GM13976 (cell line): Measurements from ENCODE around the gene CAMK1D.

ENCODE experiments used
- DNase-seq: peaks from one replicate; pipeline ENCODE4 v3.0.0; 2012; ENCODE audit warnings: low spot score
- CTCF ChIP-seq: IDR thresholded peaks from 2 replicates; pipeline ENCODE4 v1.5.1; 2012; ENCODE audit warnings: borderline replicate concordance, mild to moderate bottlenecking; ENCODE audit not compliant: insufficient read depth; ENCODE audit errors: extremely low read depth, missing control alignments, control extremely low read depth
- in situ Hi-C: fragments of 300-500 bp; cut with MboI; formaldehyde crosslinking; loops from one replicate; pipeline ENCODE4 v1.12.0; 2022; ENCODE audit warnings: low sequenced_read_pairs, mixed read lengths, inconsistent platforms; ENCODE audit not compliant: unreplicated experiment

Gene CAMK1D

GRCh38 chr10:12414278-12414989 is 65.1 kb downstream of the CAMK1D start:
- in situ Hi-C loops, result no loop called here
- no peak for TF ChIP-seq CTCF

DNA sequence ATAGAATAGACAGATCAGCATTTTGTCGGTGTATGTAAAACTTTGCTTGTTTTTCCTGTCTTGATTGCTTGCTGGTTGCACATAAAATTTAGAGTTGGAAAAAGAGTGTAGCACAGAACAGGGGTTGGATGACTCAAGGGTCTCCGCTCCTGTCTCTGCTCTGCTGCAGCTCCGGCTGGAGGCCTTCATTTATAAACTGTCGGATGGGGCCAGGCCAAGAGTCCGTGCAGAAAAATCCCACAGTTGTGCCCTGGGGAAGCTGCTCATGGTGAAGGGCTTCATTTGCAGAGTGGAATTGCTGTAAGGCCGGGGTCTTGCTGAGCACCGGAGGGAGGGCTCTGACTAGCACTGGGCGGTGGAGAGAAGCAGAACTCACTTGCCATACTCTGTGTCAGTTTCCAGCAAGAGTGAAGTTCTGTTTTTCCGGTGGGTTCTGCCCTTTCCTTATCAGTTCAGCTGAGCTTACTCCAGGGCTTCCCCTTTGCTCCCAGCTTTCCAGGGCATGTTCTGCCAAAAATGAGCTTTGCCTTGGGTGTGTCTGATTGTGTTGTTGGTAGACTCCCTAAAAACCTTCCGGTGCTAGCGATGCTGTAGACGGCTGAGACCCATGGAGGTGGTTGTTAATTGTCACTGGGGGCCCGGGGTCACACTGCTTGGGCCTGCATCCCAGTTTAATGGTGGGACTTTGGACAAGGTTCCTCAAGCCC is 67.2 kb downstream of the CAMK1D start:
- no peak for DNase-seq
- in situ Hi-C loops, result no loop called here
- TF ChIP-seq CTCF, result no peak

More at GRCh38 chr10:12414278-12414989, 65.1 kb downstream of the CAMK1D start:
- no peak for DNase-seq

DNA sequence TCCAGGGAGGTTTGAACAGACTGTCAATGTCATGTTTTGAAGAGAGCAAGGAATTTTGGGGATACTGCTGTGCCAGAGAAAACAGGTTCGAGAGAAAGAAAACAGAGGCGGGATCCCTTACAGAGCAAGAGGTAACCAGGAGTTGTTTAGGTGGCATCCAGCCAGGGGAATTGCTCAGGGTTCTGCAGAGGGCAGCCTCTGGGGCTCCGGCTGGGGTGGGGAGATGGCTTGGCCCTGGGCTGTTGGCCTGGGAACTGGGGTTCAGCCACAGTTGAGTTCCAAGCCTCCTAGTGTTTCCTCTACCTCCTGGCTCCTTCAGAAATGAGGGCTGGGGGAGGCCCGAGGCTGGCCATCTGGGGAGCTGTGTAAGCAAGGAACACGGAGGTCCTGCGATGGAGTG is 68.0 kb downstream of the CAMK1D start:
- DNase-seq, result no peak
- no peak for TF ChIP-seq CTCF
- in situ Hi-C loops, result no loop called here

GRCh38 chr10:12418000-12418399 is 68.7 kb downstream of the CAMK1D start:
- in situ Hi-C loops, result no loop called here
- TF ChIP-seq CTCF, result no peak
- no peak for DNase-seq

DNA sequence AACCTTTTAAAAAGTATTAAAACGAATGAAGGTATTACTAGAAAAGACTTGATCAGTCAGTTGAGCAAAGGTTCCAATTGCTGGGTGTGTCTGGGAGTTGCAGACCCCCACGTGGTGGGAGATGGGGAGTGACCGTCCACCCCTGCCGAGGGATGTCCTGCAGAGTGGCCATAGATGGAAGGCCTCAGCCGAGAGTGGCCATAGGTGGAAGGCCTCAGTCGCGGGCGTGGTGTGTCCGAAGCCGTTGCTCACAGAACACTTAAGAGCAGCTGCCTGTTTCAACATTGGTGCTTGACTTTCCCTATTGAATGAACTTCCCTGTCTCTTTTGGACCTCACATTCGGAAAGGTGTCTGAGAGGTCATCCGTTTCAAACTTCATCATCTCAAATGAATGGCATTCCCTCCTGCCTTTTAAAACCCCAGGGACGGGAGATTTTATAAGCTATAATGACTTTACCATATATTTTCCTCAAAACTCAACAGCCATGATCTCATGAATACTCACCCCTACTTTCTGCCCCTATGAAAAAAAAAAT is 69.4 kb downstream of the CAMK1D start:
- in situ Hi-C loops, result no loop called here
- no peak for TF ChIP-seq CTCF
- no peak for DNase-seq

GRCh38 chr10:12419262-12419847 is 70.0 kb downstream of the CAMK1D start:
- DNase-seq, result peak; percentile 56
- no peak for TF ChIP-seq CTCF
- in situ Hi-C loops, result no loop called here
